ENCODE measurements around the gene SSBP2.

- TF ChIP-seq CTCF (IDR thresholded peaks at IDR 0.05) (no peak), POLR2A (IDR thresholded peaks at IDR 0.05) (no peak)
These were observed 341.0 kb downstream of the SSBP2 start for GRCh38 chr5:81409896-81410295.
